CD4-positive, alpha-beta T cell treated with Interleukin-4 for 4 hours (primary cell): Measurements from ENCODE around the gene DKC1.
"Not testable (repeated sequence)": the region's sequence is repeated elsewhere in the genome, so short reads cannot be mapped to it uniquely, and the experiment has no call there.

Source experiments
- DNase-seq: peaks from one replicate; pipeline ENCODE4 v3.0.0-alpha.2; 2020

Gene DKC1

GRCh38 chrX:154822029-154822428, 59.4 kb downstream of the DKC1 start:
- no peak for DNase-seq

- no peak for DNase-seq
These were observed 62.0 kb downstream of the DKC1 start for GRCh38 chrX:154824638-154825037.

GRCh38 chrX:154825586-154825985, 62.9 kb downstream of the DKC1 start:
- not testable (repeated sequence) for DNase-seq
